Loucy (cell line): ENCODE measurements around the gene ZSCAN25.
"Not testable (repeated sequence)": the region's sequence is repeated elsewhere in the genome, so short reads cannot be mapped to it uniquely, and the experiment has no call there.

ENCODE experiments used
- CTCF ChIP-seq: fragments of 200-600 bp; sonication (generic); conservative IDR thresholded peaks from 2 replicates; pipeline ENCODE4 v1.5.1; 2014; ENCODE audit warnings: mild to moderate bottlenecking, antibody characterized with exemption, low read length
- EZH2phosphoT487 ChIP-seq: fragments of 200-600 bp; IDR thresholded peaks from 2 replicates; pipeline ENCODE4 v1.6.1; 2018; ENCODE audit warnings: antibody characterized with exemption, mild to moderate bottlenecking, moderate library complexity, borderline replicate concordance

GRCh38 chr7:99568770-99569169 is 48.0 kb upstream of the ZSCAN25 start:
- TF ChIP-seq CTCF, EZH2phosphoT487: not testable (repeated sequence)
